Measurements from ENCODE around the gene CITED4.
A peak's percentile ranks its signal among the peaks of the same experiment; 100 is the strongest.
"Not testable (repeated sequence)": the region's sequence is repeated elsewhere in the genome, so short reads cannot be mapped to it uniquely, and the experiment has no call there.

CITED4 gene

GRCh38 chr1:40862008-40862863 lies at the start of gene CITED4:
CITED4 (minus strand) TSS chr1:40862363; CDS start chr1:40862127, 236 bp downstream.
- DNase-seq: peak; percentile 84

GRCh38 chr1:40911105-40911504 lies 48.9 kb upstream of the CITED4 start:
- DNase-seq: no peak

GRCh38 chr1:40909281-40909680 lies 47.1 kb upstream of the CITED4 start:
- no peak for DNase-seq

- no peak for DNase-seq
Observed at GRCh38 chr1:40908350-40908749, 46.2 kb upstream of the CITED4 start.

GRCh38 chr1:40907899-40908298 lies 45.7 kb upstream of the CITED4 start:
- DNase-seq: no peak

GRCh38 chr1:40906781-40907400 lies 44.7 kb upstream of the CITED4 start:
- DNase-seq: no peak

- DNase-seq: no peak
Observed at GRCh38 chr1:40905061-40905460, 42.9 kb upstream of the CITED4 start.

- no peak for DNase-seq
Observed at GRCh38 chr1:40903106-40903505, 40.9 kb upstream of the CITED4 start.

- DNase-seq: no peak
Observed at GRCh38 chr1:40901886-40902852, 40.0 kb upstream of the CITED4 start.

GRCh38 chr1:40899230-40899870 lies 37.2 kb upstream of the CITED4 start:
- no peak for DNase-seq

- no peak for DNase-seq
Observed at GRCh38 chr1:40898431-40898901, 36.3 kb upstream of the CITED4 start.

- no peak for DNase-seq
Observed at GRCh38 chr1:40897513-40897912, 35.4 kb upstream of the CITED4 start.

- no peak for DNase-seq
Observed at GRCh38 chr1:40896482-40896881, 34.3 kb upstream of the CITED4 start.

- DNase-seq: no peak
Observed at GRCh38 chr1:40895601-40896000, 33.4 kb upstream of the CITED4 start.

- not testable (repeated sequence) for DNase-seq
Observed at GRCh38 chr1:40894858-40895257, 32.7 kb upstream of the CITED4 start.

- DNase-seq: no peak
Observed at GRCh38 chr1:40894455-40894854, 32.3 kb upstream of the CITED4 start.

- no peak for DNase-seq
Observed at GRCh38 chr1:40893946-40894345, 31.8 kb upstream of the CITED4 start.

- DNase-seq: no peak
Observed at GRCh38 chr1:40892354-40892753, 30.2 kb upstream of the CITED4 start.

GRCh38 chr1:40890771-40891170 lies 28.6 kb upstream of the CITED4 start:
- DNase-seq: no peak

GRCh38 chr1:40887652-40888051 lies 25.5 kb upstream of the CITED4 start:
- DNase-seq: no peak

- no peak for DNase-seq
Observed at GRCh38 chr1:40887012-40887378, 24.8 kb upstream of the CITED4 start.

GRCh38 chr1:40886318-40887011 lies 24.3 kb upstream of the CITED4 start:
- no peak for DNase-seq
